ENCODE results near the gene LMNTD2.

GRCh38 chr11:537622-538430 lies 22.7 kb downstream of the LMNTD2 start:
- TF ChIP-seq CTCF (IDR thresholded peaks at IDR 0.05) (no peak), SMAD4 (CRISPR knock-in tag; IDR thresholded peaks at IDR 0.05) (no peak), ZNF138 (CRISPR knock-in tag; conservative IDR thresholded peaks at IDR 0.05) (no peak), CBFB (CRISPR knock-in tag; IDR thresholded peaks at IDR 0.05; ENCODE audit: low read depth) (no peak), TEAD1 (CRISPR knock-in tag; IDR thresholded peaks at IDR 0.05) (no peak), FOXK1 (CRISPR knock-in tag; IDR thresholded peaks at IDR 0.05) (no peak), MAX (CRISPR knock-in tag; IDR thresholded peaks at IDR 0.05) (no peak), RELA (CRISPR knock-in tag; IDR thresholded peaks at IDR 0.05; ENCODE audit: borderline replicate concordance) (no peak)

Measured in WTC11 (cell line).